OCI-LY7 (cell line): ENCODE results near the gene LAGE3.

Experiments
- EZH2phosphoT487 ChIP-seq: fragments of 200-600 bp; sonication (generic); IDR thresholded peaks from 2 replicates; pipeline ENCODE4 v1.6.1; 2018; ENCODE audit warnings: low read depth, borderline replicate concordance, mild to moderate bottlenecking, mixed run types, antibody characterized with exemption, low read length, moderate library complexity, mixed read lengths
- TF ChIP-seq, protein P1 (sequence below): fragments of 200-600 bp; sonication (generic); conservative IDR thresholded peaks from 2 replicates; pipeline ENCODE4 v1.5.1; 2014; ENCODE audit warnings: mild to moderate bottlenecking, antibody characterized with exemption, low read length, moderate library complexity, mixed read lengths

DNA sequence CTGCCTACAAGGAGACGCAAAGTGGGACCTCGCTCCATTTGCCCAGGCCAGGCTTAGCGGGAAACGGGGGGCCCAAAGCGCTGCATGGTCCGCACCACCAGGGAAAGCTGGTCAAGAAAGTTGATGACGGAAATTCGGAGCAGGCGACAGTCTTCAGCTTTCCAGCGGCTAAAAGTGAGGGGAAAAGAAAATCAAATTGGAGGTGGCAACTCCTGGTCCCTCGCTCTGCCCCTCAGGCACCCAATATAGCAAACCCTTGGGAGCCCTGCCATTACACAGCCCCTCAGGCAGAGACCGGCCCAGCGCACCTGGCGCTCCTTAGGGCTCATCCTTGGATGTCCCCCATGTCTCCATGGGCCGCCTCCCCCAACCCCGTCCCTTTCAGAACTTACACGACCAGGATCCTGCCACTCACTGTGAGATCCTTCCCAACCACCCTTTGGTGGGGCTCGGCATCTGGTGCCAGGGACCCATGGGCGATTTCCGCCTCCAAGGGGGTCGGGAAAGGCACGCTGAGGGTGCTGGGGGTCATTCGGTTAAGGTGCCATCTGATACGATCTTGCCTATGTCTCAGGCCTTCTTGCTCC, 1.1 kb downstream of the LAGE3 start:
- TF ChIP-seq, protein P1, sequence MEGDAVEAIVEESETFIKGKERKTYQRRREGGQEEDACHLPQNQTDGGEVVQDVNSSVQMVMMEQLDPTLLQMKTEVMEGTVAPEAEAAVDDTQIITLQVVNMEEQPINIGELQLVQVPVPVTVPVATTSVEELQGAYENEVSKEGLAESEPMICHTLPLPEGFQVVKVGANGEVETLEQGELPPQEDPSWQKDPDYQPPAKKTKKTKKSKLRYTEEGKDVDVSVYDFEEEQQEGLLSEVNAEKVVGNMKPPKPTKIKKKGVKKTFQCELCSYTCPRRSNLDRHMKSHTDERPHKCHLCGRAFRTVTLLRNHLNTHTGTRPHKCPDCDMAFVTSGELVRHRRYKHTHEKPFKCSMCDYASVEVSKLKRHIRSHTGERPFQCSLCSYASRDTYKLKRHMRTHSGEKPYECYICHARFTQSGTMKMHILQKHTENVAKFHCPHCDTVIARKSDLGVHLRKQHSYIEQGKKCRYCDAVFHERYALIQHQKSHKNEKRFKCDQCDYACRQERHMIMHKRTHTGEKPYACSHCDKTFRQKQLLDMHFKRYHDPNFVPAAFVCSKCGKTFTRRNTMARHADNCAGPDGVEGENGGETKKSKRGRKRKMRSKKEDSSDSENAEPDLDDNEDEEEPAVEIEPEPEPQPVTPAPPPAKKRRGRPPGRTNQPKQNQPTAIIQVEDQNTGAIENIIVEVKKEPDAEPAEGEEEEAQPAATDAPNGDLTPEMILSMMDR = no peak
- no peak for TF ChIP-seq EZH2phosphoT487
